DOHH2 (cell line): Measurements from ENCODE around the gene RELA.

ENCODE experiments used
- EZH2phosphoT487 ChIP-seq: fragments of 200-600 bp; sonication (generic); IDR thresholded peaks from 2 replicates; pipeline ENCODE4 v1.6.1; 2017; ENCODE audit warnings: borderline replicate concordance, mild to moderate bottlenecking, antibody characterized with exemption, low read length, moderate library complexity, mixed read lengths
- TF ChIP-seq, protein P1 (sequence below): fragments of 200-600 bp; sonication (generic); IDR thresholded peaks from one replicate; pipeline ENCODE4 v1.5.1; 2014; ENCODE audit warnings: antibody characterized with exemption, mild to moderate bottlenecking, low read depth, low read length; ENCODE audit not compliant: poor library complexity, severe bottlenecking

DNA sequence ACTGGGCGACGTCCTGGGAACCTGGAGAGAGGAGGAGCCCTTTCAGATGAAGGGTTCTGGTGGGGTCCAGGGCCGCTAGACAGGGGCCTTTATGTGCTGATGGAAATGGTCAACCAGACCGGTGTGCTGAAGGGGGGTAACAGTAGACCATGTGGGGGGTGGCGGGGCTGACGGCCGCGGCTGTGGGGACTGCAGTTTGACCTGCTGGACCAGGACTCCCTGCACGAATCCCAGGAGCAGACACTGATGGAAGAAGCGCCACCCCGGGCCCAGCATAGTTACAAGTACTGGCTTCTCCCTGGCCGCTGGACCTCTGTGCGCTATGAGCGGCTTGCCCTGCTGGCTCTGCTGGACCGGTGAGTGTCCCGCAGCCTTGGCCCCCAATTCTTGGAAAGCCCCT, 40.7 kb downstream of the RELA start:
- TF ChIP-seq, protein P1, sequence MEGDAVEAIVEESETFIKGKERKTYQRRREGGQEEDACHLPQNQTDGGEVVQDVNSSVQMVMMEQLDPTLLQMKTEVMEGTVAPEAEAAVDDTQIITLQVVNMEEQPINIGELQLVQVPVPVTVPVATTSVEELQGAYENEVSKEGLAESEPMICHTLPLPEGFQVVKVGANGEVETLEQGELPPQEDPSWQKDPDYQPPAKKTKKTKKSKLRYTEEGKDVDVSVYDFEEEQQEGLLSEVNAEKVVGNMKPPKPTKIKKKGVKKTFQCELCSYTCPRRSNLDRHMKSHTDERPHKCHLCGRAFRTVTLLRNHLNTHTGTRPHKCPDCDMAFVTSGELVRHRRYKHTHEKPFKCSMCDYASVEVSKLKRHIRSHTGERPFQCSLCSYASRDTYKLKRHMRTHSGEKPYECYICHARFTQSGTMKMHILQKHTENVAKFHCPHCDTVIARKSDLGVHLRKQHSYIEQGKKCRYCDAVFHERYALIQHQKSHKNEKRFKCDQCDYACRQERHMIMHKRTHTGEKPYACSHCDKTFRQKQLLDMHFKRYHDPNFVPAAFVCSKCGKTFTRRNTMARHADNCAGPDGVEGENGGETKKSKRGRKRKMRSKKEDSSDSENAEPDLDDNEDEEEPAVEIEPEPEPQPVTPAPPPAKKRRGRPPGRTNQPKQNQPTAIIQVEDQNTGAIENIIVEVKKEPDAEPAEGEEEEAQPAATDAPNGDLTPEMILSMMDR, result no peak
- TF ChIP-seq EZH2phosphoT487, result no peak
